GM12872 (cell line): ENCODE data around the gene CECR2.

Source experiments
- TF ChIP-seq, protein P1 (sequence below): IDR thresholded peaks from 3 replicates; pipeline ENCODE4 v1.5.1; 2011; ENCODE audit warnings: low read depth, mild to moderate bottlenecking, low read length, moderate library complexity; ENCODE audit not compliant: insufficient read depth

CECR2 gene

GRCh38 chr22:17489101-17489500, 119.8 kb downstream of the CECR2 start:
- TF ChIP-seq, protein P1, sequence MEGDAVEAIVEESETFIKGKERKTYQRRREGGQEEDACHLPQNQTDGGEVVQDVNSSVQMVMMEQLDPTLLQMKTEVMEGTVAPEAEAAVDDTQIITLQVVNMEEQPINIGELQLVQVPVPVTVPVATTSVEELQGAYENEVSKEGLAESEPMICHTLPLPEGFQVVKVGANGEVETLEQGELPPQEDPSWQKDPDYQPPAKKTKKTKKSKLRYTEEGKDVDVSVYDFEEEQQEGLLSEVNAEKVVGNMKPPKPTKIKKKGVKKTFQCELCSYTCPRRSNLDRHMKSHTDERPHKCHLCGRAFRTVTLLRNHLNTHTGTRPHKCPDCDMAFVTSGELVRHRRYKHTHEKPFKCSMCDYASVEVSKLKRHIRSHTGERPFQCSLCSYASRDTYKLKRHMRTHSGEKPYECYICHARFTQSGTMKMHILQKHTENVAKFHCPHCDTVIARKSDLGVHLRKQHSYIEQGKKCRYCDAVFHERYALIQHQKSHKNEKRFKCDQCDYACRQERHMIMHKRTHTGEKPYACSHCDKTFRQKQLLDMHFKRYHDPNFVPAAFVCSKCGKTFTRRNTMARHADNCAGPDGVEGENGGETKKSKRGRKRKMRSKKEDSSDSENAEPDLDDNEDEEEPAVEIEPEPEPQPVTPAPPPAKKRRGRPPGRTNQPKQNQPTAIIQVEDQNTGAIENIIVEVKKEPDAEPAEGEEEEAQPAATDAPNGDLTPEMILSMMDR, result no peak

GRCh38 chr22:17491090-17491640, 121.9 kb downstream of the CECR2 start:
- TF ChIP-seq, protein P1, result no peak

DNA sequence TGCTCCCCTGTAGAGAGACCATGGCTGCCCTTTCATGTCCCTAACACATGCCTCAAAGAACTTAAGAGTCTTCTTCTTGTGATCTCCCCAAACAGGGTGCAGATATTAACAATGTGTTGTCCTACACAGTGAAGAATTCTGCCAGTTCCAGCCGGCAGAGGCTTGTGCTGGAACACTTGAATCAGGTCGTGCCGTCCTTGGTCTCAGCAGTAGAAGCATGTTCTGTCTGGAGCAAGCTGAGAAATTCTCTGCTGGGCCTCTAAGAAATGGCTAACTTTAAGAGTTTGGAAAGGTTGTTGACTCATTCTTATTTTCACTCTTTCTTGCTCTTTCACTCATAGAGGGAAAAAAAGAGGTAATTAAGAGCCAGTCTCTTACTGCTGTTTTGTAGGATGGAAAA, 123.0 kb downstream of the CECR2 start:
- TF ChIP-seq, protein P1, result no peak

GRCh38 chr22:17493419-17493981, 124.2 kb downstream of the CECR2 start:
- TF ChIP-seq, protein P1, result no peak

GRCh38 chr22:17496841-17497240, 127.6 kb downstream of the CECR2 start:
- TF ChIP-seq, protein P1, result no peak

DNA sequence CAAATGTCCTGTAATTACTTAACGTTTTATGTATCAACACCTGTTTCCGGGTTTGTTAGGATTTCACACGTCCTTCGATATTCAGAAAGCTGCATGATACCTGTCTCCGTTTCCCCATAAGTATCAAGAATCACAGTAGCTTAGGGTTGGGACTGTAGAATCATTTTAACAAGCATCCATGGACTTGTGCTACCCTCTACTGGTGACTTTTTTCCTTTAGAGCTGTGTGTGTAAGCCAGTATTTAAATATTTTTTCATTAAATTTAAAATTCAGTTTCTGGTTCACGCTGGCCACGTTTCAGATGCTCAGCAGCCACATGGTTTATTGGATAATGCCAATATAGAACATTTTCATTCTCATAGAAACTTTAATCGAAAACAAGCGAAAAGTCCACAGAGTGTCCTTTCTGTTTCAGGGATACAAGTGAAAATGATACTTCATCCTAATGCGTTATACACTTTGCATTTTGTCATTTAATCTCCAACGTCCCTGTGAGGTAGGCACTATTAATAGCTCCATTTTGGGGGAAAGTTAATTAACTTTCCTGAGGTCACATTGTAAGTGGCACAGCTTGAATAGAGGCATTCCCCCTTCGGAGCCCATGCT, 132.5 kb downstream of the CECR2 start:
- TF ChIP-seq, protein P1, result peak; percentile 62

DNA sequence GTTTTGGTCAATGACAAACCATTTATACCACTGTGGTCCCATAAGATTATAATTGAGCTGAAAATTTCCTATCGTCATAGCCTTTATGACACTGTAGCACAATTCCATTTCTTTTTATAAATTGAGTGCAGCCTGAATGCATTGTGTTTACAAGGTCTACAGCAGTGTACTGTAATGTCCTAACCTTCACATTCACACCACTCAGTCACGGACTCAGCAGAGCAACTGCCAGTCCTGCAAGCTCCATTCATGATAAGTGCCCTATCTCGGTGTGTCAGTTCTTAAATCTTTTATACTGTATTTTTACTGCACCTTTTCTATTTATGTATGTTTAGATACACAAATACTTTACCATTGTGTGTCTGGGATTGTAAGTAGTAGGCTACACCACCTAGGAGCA, 138.8 kb downstream of the CECR2 start:
- TF ChIP-seq, protein P1, result no peak
